ENCODE measurements around the gene TACC2.

Gene TACC2

GRCh38 chr10:122219340-122219739 is 230.4 kb downstream of the TACC2 start:
- no peak for DNase-seq (ENCODE audit: extremely low read depth, low read depth)
- H3K4me3 ChIP-seq (replicated peaks; ENCODE audit: low read depth, low read length), result no peak overlapping the region
- TF ChIP-seq CTCF (IDR thresholded peaks at IDR 0.05; ENCODE audit: low read depth, low read length, missing control alignments), result no peak

GRCh38 chr10:122220736-122221135 is 231.8 kb downstream of the TACC2 start:
- no peak overlapping the region for H3K4me3 ChIP-seq (replicated peaks; ENCODE audit: low read depth, low read length)
- TF ChIP-seq CTCF (IDR thresholded peaks at IDR 0.05; ENCODE audit: low read depth, low read length, missing control alignments), result no peak
- DNase-seq (ENCODE audit: extremely low read depth, low read depth), result no peak

- H3K4me3 ChIP-seq (replicated peaks; ENCODE audit: low read depth, low read length), result no peak overlapping the region
- no peak for DNase-seq (ENCODE audit: extremely low read depth, low read depth)
- no peak for TF ChIP-seq CTCF (IDR thresholded peaks at IDR 0.05; ENCODE audit: low read depth, low read length, missing control alignments)
Observed at GRCh38 chr10:122221958-122222357, 233.0 kb downstream of the TACC2 start.

GRCh38 chr10:122222638-122223037 is 233.7 kb downstream of the TACC2 start:
- no peak for TF ChIP-seq CTCF (IDR thresholded peaks at IDR 0.05; ENCODE audit: low read depth, low read length, missing control alignments)

GRCh38 chr10:122224159-122224558 is 235.2 kb downstream of the TACC2 start:
- no peak for TF ChIP-seq CTCF (IDR thresholded peaks at IDR 0.05; ENCODE audit: low read depth, low read length, missing control alignments)
- no peak for DNase-seq (ENCODE audit: extremely low read depth, low read depth)
- H3K4me3 ChIP-seq (replicated peaks; ENCODE audit: low read depth, low read length), result no peak overlapping the region

More at GRCh38 chr10:122222638-122223037, 233.7 kb downstream of the TACC2 start:
- DNase-seq (ENCODE audit: extremely low read depth, low read depth), result no peak
- no peak overlapping the region for H3K4me3 ChIP-seq (replicated peaks; ENCODE audit: low read depth, low read length)

- DNase-seq (ENCODE audit: extremely low read depth, low read depth), result no peak
- no peak overlapping the region for H3K4me3 ChIP-seq (replicated peaks; ENCODE audit: low read depth, low read length)
- TF ChIP-seq CTCF (IDR thresholded peaks at IDR 0.05; ENCODE audit: low read depth, low read length, missing control alignments), result no peak
Observed at GRCh38 chr10:122225330-122225729, 236.4 kb downstream of the TACC2 start.

- no peak overlapping the region for H3K4me3 ChIP-seq (replicated peaks; ENCODE audit: low read depth, low read length)
- no peak for TF ChIP-seq CTCF (IDR thresholded peaks at IDR 0.05; ENCODE audit: low read depth, low read length, missing control alignments)
- no peak for DNase-seq (ENCODE audit: extremely low read depth, low read depth)
Observed at GRCh38 chr10:122227754-122228153, 238.8 kb downstream of the TACC2 start.
